ENCODE measurements around the gene R3HDM4.

Gene R3HDM4

GRCh38 chr19:947090-947706 lies 34.2 kb upstream of the R3HDM4 start:
- no peak for TF ChIP-seq CTCF (IDR thresholded peaks at IDR 0.05; ENCODE audit: control insufficient read depth, insufficient read depth, low read depth, low read length, missing control alignments)
- H3K4me3 ChIP-seq (ENCODE audit: control insufficient read depth, low read depth, low read length), result no peak overlapping the region
- DNase-seq (ENCODE audit: low read depth), result no peak

- no peak for DNase-seq (ENCODE audit: low read depth)
- TF ChIP-seq CTCF (IDR thresholded peaks at IDR 0.05; ENCODE audit: control insufficient read depth, insufficient read depth, low read depth, low read length, missing control alignments), result no peak
- no peak overlapping the region for H3K4me3 ChIP-seq (ENCODE audit: control insufficient read depth, low read depth, low read length)
These were observed 32.6 kb upstream of the R3HDM4 start for GRCh38 chr19:945401-946252.

GRCh38 chr19:944663-945241 lies 31.7 kb upstream of the R3HDM4 start:
- TF ChIP-seq CTCF (IDR thresholded peaks at IDR 0.05; ENCODE audit: control insufficient read depth, insufficient read depth, low read depth, low read length, missing control alignments), result no peak
- DNase-seq (ENCODE audit: low read depth), result no peak
- H3K4me3 ChIP-seq (ENCODE audit: control insufficient read depth, low read depth, low read length), result no peak overlapping the region

- TF ChIP-seq CTCF (IDR thresholded peaks at IDR 0.05; ENCODE audit: control insufficient read depth, insufficient read depth, low read depth, low read length, missing control alignments), result no peak
- DNase-seq (ENCODE audit: low read depth), result no peak
- H3K4me3 ChIP-seq (ENCODE audit: control insufficient read depth, low read depth, low read length), result no peak overlapping the region
These were observed 31.1 kb upstream of the R3HDM4 start for GRCh38 chr19:944171-944567.

- DNase-seq (ENCODE audit: low read depth), result no peak
- H3K4me3 ChIP-seq (ENCODE audit: control insufficient read depth, low read depth, low read length), result no peak overlapping the region
- TF ChIP-seq CTCF (IDR thresholded peaks at IDR 0.05; ENCODE audit: control insufficient read depth, insufficient read depth, low read depth, low read length, missing control alignments), result no peak
These were observed 30.6 kb upstream of the R3HDM4 start for GRCh38 chr19:943551-944170.

GRCh38 chr19:942133-942645 lies 29.2 kb upstream of the R3HDM4 start:
- no peak overlapping the region for H3K4me3 ChIP-seq (ENCODE audit: control insufficient read depth, low read depth, low read length)
- no peak for TF ChIP-seq CTCF (IDR thresholded peaks at IDR 0.05; ENCODE audit: control insufficient read depth, insufficient read depth, low read depth, low read length, missing control alignments)
- no peak for DNase-seq (ENCODE audit: low read depth)

Data from AG09309 (cell line).